ENCODE data around the gene WIPI1. TPM values are rescaled to one million over a fixed set of nuclear protein-coding genes. Genes with fewer than 3 reads are reported as not detected.
A peak's percentile ranks its signal among the peaks of the same experiment; 100 is the strongest.

Gene WIPI1
- total RNA-seq, 3 donors from 2014 or later (not counting 1 experiment from before 2014, with no cell fraction given): 29.0 to 41.4 (median 32.0) TPM

DNA sequence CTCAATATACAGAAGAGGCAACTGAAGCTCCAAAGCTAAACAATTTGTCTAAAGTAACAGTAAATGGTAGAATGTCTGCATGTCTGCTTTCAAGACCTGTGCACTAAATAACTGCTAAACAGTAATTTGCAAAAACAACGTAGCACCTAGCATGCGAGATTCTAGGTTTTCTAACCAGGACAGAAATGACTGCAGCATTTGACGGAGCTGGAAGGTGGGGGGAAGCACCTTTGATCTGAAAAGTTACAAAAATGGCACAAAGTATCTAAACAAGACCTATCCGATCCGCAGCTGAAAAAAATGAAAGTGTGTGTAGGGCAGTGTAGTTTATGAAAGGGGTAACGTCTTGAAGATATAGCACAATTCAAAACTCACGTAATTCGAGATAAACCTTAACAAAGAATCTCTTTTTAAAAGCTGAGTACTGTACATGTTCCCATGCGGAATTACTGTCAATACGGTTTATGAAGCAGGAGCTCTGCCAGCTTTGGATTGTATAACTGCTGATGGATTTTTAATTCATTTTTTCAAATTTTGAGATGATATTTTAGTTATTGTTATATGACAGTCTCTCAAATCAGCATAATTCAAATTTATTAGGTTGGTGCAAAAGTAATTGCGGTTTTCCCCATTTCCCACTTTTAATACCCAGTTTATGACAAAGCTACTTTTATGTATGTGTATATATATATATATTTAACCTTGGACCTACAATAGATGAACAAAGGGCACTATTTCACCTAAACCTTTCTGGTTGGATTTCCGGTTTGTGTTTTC lies 1.2 kb upstream of the WIPI1 start:
- Histone ChIP-seq H3K9me3 (ENCODE audit: control insufficient read depth, insufficient read depth, low read length) (no peaks in the 10 kb centered on the region), H3K36me3 (ENCODE audit: control insufficient read depth, insufficient read depth, low read length) (no peaks in the 10 kb centered on the region), H3K27ac (ENCODE audit: low read length) (peak overlapping the region; percentile 78), H3K27me3 (ENCODE audit: control insufficient read depth, insufficient read depth, low read length) (no peaks in the 10 kb centered on the region), H3K4me1 (ENCODE audit: control insufficient read depth, insufficient read depth, low read length) (peaks cover 46% of the 10 kb centered on the region), H3K4me3 (ENCODE audit: low read length) (peak overlapping the region; percentile 36)
- DNase-seq: no peak
- no peaks in the 10 kb centered on the region for H3K9me3 Mint-ChIP-seq
- WGBS (ENCODE audit: insufficient coverage): 67% methylated on average over 10 of the region's 12 CpGs
- no peaks in the 10 kb centered on the region for H3K36me3 Mint-ChIP-seq
- H3K27me3 Mint-ChIP-seq (ENCODE audit: low read depth in 2 of 2): no peaks in the 10 kb centered on the region
- TF ChIP-seq, protein P1, sequence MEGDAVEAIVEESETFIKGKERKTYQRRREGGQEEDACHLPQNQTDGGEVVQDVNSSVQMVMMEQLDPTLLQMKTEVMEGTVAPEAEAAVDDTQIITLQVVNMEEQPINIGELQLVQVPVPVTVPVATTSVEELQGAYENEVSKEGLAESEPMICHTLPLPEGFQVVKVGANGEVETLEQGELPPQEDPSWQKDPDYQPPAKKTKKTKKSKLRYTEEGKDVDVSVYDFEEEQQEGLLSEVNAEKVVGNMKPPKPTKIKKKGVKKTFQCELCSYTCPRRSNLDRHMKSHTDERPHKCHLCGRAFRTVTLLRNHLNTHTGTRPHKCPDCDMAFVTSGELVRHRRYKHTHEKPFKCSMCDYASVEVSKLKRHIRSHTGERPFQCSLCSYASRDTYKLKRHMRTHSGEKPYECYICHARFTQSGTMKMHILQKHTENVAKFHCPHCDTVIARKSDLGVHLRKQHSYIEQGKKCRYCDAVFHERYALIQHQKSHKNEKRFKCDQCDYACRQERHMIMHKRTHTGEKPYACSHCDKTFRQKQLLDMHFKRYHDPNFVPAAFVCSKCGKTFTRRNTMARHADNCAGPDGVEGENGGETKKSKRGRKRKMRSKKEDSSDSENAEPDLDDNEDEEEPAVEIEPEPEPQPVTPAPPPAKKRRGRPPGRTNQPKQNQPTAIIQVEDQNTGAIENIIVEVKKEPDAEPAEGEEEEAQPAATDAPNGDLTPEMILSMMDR (IDR thresholded peaks at IDR 0.05): no peak
- H3K4me1 Mint-ChIP-seq: peaks cover 71 to 74% of the 10 kb centered on the region in 2 donors
- intact Hi-C loops (cut with micrococcal nuclease): loop anchor here (1.0 kb wide), 1 partner anchor 278 kb away; no protein-coding TSS in a partner anchor
- H3K27ac Mint-ChIP-seq: peak overlapping the region; percentile 94 to 97
- no peak for ATAC-seq
- H3K4me3 Mint-ChIP-seq: peak overlapping the region; percentile 83

- no peaks in the 10 kb centered on the region for H3K9me3 Mint-ChIP-seq
- WGBS (ENCODE audit: insufficient coverage): under 1% methylated on average over 48 of the region's 54 CpGs
- no peaks in the 10 kb centered on the region for H3K27me3 Mint-ChIP-seq (ENCODE audit: low read depth in 2 of 2)
- H3K4me1 Mint-ChIP-seq: peaks cover 67 to 69% of the 10 kb centered on the region in 2 donors
- ATAC-seq: peak; percentile 87 to 99 (median 93)
- Histone ChIP-seq H3K4me1 (ENCODE audit: control insufficient read depth, insufficient read depth, low read length) (peaks cover 43% of the 10 kb centered on the region), H3K27me3 (ENCODE audit: control insufficient read depth, insufficient read depth, low read length) (no peaks in the 10 kb centered on the region), H3K27ac (ENCODE audit: low read length) (peak overlapping the region; percentile 78), H3K9me3 (ENCODE audit: control insufficient read depth, insufficient read depth, low read length) (no peaks in the 10 kb centered on the region), H3K4me3 (ENCODE audit: low read length) (peak overlapping the region; percentile 36), H3K36me3 (ENCODE audit: control insufficient read depth, insufficient read depth, low read length) (peaks cover 2% of the 10 kb centered on the region)
- peak overlapping the region; percentile 83 for H3K4me3 Mint-ChIP-seq
- H3K36me3 Mint-ChIP-seq: no peaks in the 10 kb centered on the region
- peak; percentile 99 for DNase-seq
- peak overlapping the region; percentile 94 to 97 for H3K27ac Mint-ChIP-seq
- intact Hi-C loops (cut with micrococcal nuclease): loop anchor here (1.0 kb wide), 1 partner anchor 277 kb away; no protein-coding TSS in a partner anchor
- TF ChIP-seq, protein P1 (IDR thresholded peaks at IDR 0.05): no peak
Observed at GRCh38 chr17:68457539-68458259, 403 bp upstream of the WIPI1 start.

DNA sequence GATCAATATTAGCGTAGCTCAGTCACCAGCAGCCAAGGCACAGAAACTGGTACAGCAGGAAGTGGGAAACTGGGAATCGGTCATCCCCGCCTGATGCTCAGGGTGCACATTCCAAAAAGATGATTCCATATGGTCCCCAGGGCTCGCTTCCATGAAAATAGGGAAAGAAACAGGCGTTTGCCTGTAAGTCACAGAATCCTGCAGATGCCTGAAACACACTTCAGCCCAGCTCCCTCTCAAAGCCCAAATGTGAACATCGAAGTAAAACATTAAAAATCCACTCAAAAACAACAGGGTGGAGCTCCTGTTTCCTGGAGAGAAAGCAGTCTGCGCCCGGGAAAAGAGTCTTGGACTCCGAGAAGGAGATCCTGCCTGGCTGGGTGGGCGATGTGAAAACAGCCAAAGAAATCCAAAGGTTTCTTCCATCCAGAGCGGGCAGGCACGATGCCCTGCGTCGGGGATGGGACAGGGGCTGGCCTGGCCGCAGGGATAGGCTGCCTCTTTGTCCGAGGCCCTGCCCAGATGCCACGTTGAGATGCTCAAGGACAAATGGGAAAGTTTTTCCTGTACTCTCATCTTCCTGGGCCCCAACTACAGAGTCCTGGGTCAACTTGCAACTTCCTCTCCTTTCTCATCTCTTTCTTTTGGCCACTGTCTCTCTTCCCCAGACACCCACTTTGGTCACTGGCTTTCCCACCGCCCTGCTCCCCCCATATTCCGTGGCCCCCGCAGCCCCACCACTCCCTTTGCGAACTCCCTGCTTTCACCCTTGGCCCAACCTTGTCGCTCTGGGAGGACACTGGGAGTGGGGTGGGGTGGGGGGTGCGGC lies 743 bp downstream of the WIPI1 start:
- H3K27me3 ChIP-seq (ENCODE audit: control insufficient read depth, insufficient read depth, low read length): no peaks in the 10 kb centered on the region
- DNase-seq: no peak
- peaks cover 32% of the 10 kb centered on the region for H3K4me1 ChIP-seq (ENCODE audit: control insufficient read depth, insufficient read depth, low read length)
- Mint-ChIP-seq H3K36me3 (no peaks in the 10 kb centered on the region), H3K27ac (peak overlapping the region; percentile 94 to 97), H3K27me3 (ENCODE audit: low read depth in 2 of 2) (no peaks in the 10 kb centered on the region), H3K9me3 (no peaks in the 10 kb centered on the region), H3K4me1 (peaks cover 55 to 58% of the 10 kb centered on the region in 2 donors), H3K4me3 (peak overlapping the region; percentile 92)
- H3K36me3 ChIP-seq (ENCODE audit: control insufficient read depth, insufficient read depth, low read length): peaks cover 9% of the 10 kb centered on the region
- WGBS (ENCODE audit: insufficient coverage): 48% methylated on average over 21 of the region's 23 CpGs
- peak overlapping the region; percentile 64 for H3K4me3 ChIP-seq (ENCODE audit: low read length)
- peak overlapping the region; percentile 77 for H3K27ac ChIP-seq (ENCODE audit: low read length)
- no peaks in the 10 kb centered on the region for H3K9me3 ChIP-seq (ENCODE audit: control insufficient read depth, insufficient read depth, low read length)
- no peak for ATAC-seq
- intact Hi-C loops (cut with micrococcal nuclease): no loop called here
- TF ChIP-seq, protein P1 (IDR thresholded peaks at IDR 0.05): no peak
